ENCODE results near the gene PLAC8. TPM values are rescaled to one million over a fixed set of nuclear protein-coding genes. Genes with fewer than 3 reads are reported as not detected.
A peak's percentile ranks its signal among the peaks of the same experiment; 100 is the strongest.
"Not testable (repeated sequence)": the region's sequence is repeated elsewhere in the genome, so short reads cannot be mapped to it uniquely, and the experiment has no call there.

PLAC8 gene
- total RNA-seq, 1 experiment from 2014 or later: 6.3 TPM

- no TSS peak for BruUV-seq (replicated peaks)
- Mint-ChIP-seq H3K27ac (ENCODE audit: unreplicated experiment) (no peak overlapping the region), H3K4me1 (ENCODE audit: low read depth, unreplicated experiment) (no peaks in the 10 kb centered on the region), H3K4me3 (ENCODE audit: low read depth, unreplicated experiment) (no peak overlapping the region), H3K27me3 (ENCODE audit: unreplicated experiment) (no peaks in the 10 kb centered on the region), H3K36me3 (ENCODE audit: insufficient read depth, unreplicated experiment) (peaks cover 15% of the 10 kb centered on the region), H3K9me3 (ENCODE audit: low read depth, unreplicated experiment) (no peaks in the 10 kb centered on the region)
- DNase-seq: no peak
- intact Hi-C loops (cut with micrococcal nuclease; ENCODE audit: unreplicated experiment): no loop called here
- no peak for TF ChIP-seq CTCF (IDR thresholded peaks at IDR 0.05; ENCODE audit: unreplicated experiment)
- CTCF ChIA-PET: interaction anchor here (0.8 kb wide), 1 partner anchor 50 kb away, joined by 3 read pairs; no protein-coding TSS in a partner anchor
Measured at GRCh38 chr4:83062739-83063138, 51.8 kb downstream of the PLAC8 start.

- no peak overlapping the region for H3K4me3 Mint-ChIP-seq (ENCODE audit: low read depth, unreplicated experiment)
- intact Hi-C loops (cut with micrococcal nuclease; ENCODE audit: unreplicated experiment): loop anchor here (1.0 kb wide), 2 partner anchors 205 to 227 kb away; no protein-coding TSS in a partner anchor
- no TSS peak for BruUV-seq (replicated peaks)
- H3K27ac Mint-ChIP-seq (ENCODE audit: unreplicated experiment): no peak overlapping the region
- H3K27me3 Mint-ChIP-seq (ENCODE audit: unreplicated experiment): no peaks in the 10 kb centered on the region
- no peak for TF ChIP-seq CTCF (IDR thresholded peaks at IDR 0.05; ENCODE audit: unreplicated experiment)
- H3K36me3 Mint-ChIP-seq (ENCODE audit: insufficient read depth, unreplicated experiment): peaks cover 8% of the 10 kb centered on the region
- CTCF ChIA-PET: interaction anchor here (1.0 to 1.5 kb wide), 2 partner anchors 55 to 227 kb away, joined by 3 to 7 read pairs; no protein-coding TSS in a partner anchor
- no peaks in the 10 kb centered on the region for H3K4me1 Mint-ChIP-seq (ENCODE audit: low read depth, unreplicated experiment)
- no peaks in the 10 kb centered on the region for H3K9me3 Mint-ChIP-seq (ENCODE audit: low read depth, unreplicated experiment)
- peak; percentile 7 for DNase-seq
Measured at GRCh38 chr4:83054928-83055327, 59.6 kb downstream of the PLAC8 start.

- CTCF ChIA-PET; H3K4me3 Mint-ChIP-seq (ENCODE audit: low read depth, unreplicated experiment); H3K27ac Mint-ChIP-seq (ENCODE audit: unreplicated experiment); DNase-seq; H3K4me1 Mint-ChIP-seq (ENCODE audit: low read depth, unreplicated experiment); intact Hi-C loops (cut with micrococcal nuclease; ENCODE audit: unreplicated experiment); BruUV-seq (replicated peaks); H3K9me3 Mint-ChIP-seq (ENCODE audit: low read depth, unreplicated experiment); H3K36me3 Mint-ChIP-seq (ENCODE audit: insufficient read depth, unreplicated experiment); H3K27me3 Mint-ChIP-seq (ENCODE audit: unreplicated experiment): not testable (repeated sequence)
Measured at GRCh38 chr4:83048781-83049180, 65.7 kb downstream of the PLAC8 start.

GRCh38 chr4:83046693-83047473, 67.6 kb downstream of the PLAC8 start:
- DNase-seq: no peak
- intact Hi-C loops (cut with micrococcal nuclease; ENCODE audit: unreplicated experiment): no loop called here
- Mint-ChIP-seq H3K27me3 (ENCODE audit: unreplicated experiment) (no peaks in the 10 kb centered on the region), H3K36me3 (ENCODE audit: insufficient read depth, unreplicated experiment) (peaks cover 4% of the 10 kb centered on the region), H3K27ac (ENCODE audit: unreplicated experiment) (no peak overlapping the region), H3K9me3 (ENCODE audit: low read depth, unreplicated experiment) (no peaks in the 10 kb centered on the region), H3K4me3 (ENCODE audit: low read depth, unreplicated experiment) (no peak overlapping the region), H3K4me1 (ENCODE audit: low read depth, unreplicated experiment) (no peaks in the 10 kb centered on the region)
- no TSS peak for BruUV-seq (replicated peaks)
- no peak for TF ChIP-seq CTCF (IDR thresholded peaks at IDR 0.05; ENCODE audit: unreplicated experiment)
- CTCF ChIA-PET: no interaction called here

GRCh38 chr4:83043801-83044407, 70.6 kb downstream of the PLAC8 start:
- no peak for TF ChIP-seq CTCF (IDR thresholded peaks at IDR 0.05; ENCODE audit: unreplicated experiment)
- no peak for DNase-seq
- H3K27ac Mint-ChIP-seq (ENCODE audit: unreplicated experiment): no peak overlapping the region
- H3K4me1 Mint-ChIP-seq (ENCODE audit: low read depth, unreplicated experiment): no peaks in the 10 kb centered on the region
- no peaks in the 10 kb centered on the region for H3K27me3 Mint-ChIP-seq (ENCODE audit: unreplicated experiment)
- no TSS peak for BruUV-seq (replicated peaks)
- intact Hi-C loops (cut with micrococcal nuclease; ENCODE audit: unreplicated experiment): no loop called here
- H3K9me3 Mint-ChIP-seq (ENCODE audit: low read depth, unreplicated experiment): no peaks in the 10 kb centered on the region
- H3K4me3 Mint-ChIP-seq (ENCODE audit: low read depth, unreplicated experiment): no peak overlapping the region
- CTCF ChIA-PET: no interaction called here
- peaks cover 4% of the 10 kb centered on the region for H3K36me3 Mint-ChIP-seq (ENCODE audit: insufficient read depth, unreplicated experiment)

- H3K27me3 Mint-ChIP-seq (ENCODE audit: unreplicated experiment); H3K9me3 Mint-ChIP-seq (ENCODE audit: low read depth, unreplicated experiment); CTCF ChIA-PET; H3K36me3 Mint-ChIP-seq (ENCODE audit: insufficient read depth, unreplicated experiment); H3K27ac Mint-ChIP-seq (ENCODE audit: unreplicated experiment); H3K4me3 Mint-ChIP-seq (ENCODE audit: low read depth, unreplicated experiment); DNase-seq; intact Hi-C loops (cut with micrococcal nuclease; ENCODE audit: unreplicated experiment); BruUV-seq (replicated peaks); H3K4me1 Mint-ChIP-seq (ENCODE audit: low read depth, unreplicated experiment): not testable (repeated sequence)
Measured at GRCh38 chr4:83043157-83043556, 71.4 kb downstream of the PLAC8 start.

All from Calu3 (cell line).